HepG2 (cell line): ENCODE measurements around the gene EEF1E1. TPM values are rescaled to one million over a fixed set of nuclear protein-coding genes. Genes with fewer than 3 reads are reported as not detected.

Experiments
- ARID2 ChIP-seq: sonication (generic); formaldehyde crosslinking; IDR thresholded peaks from 2 replicates; pipeline ENCODE4 v1.8.1; 2022; ENCODE audit warnings: mild to moderate bottlenecking, missing genetic modification reagents, borderline replicate concordance
- ARID5B ChIP-seq: IDR thresholded peaks from 2 replicates; pipeline ENCODE4 v1.4.0; 2020; ENCODE audit warnings: mild to moderate bottlenecking, missing genetic modification reagents
- ARNT2 ChIP-seq: sonication (generic); formaldehyde crosslinking; IDR thresholded peaks from 2 replicates; pipeline ENCODE4 v1.8.0; 2022; ENCODE audit warnings: mild to moderate bottlenecking, low read depth, missing genetic modification reagents, moderate library complexity
- ATAD3A ChIP-seq: sonication (generic); formaldehyde crosslinking; IDR thresholded peaks from 2 replicates; pipeline ENCODE4 v1.4.0; 2020; ENCODE audit warnings: missing genetic modification reagents
- ATM ChIP-seq: fragments of 450-650 bp; IDR thresholded peaks from 2 replicates; pipeline ENCODE4 v1.7.1; 2017; ENCODE audit warnings: mild to moderate bottlenecking, borderline replicate concordance
- CENPX ChIP-seq: sonication (generic); formaldehyde crosslinking; IDR thresholded peaks from 2 replicates; pipeline ENCODE4 v1.9.0; 2021; ENCODE audit warnings: mild to moderate bottlenecking, missing genetic modification reagents, moderate library complexity
- FIP1L1 ChIP-seq: fragments of 200-400 bp; formaldehyde crosslinking; IDR thresholded peaks from 2 replicates; pipeline ENCODE4 v1.6.1; 2018; ENCODE audit warnings: low read depth, mild to moderate bottlenecking, low read length, moderate library complexity, borderline replicate concordance; ENCODE audit not compliant: insufficient read depth
- KMT2B ChIP-seq: IDR thresholded peaks from 2 replicates; pipeline ENCODE4 v1.6.1; 2016; ENCODE audit warnings: missing genetic modification reagents, missing compliant biosample characterization
- MTERF4 ChIP-seq: sonication (generic); formaldehyde crosslinking; IDR thresholded peaks from 2 replicates; pipeline ENCODE4 v1.8.0; 2023; ENCODE audit warnings: mild to moderate bottlenecking, missing genetic modification reagents
- MTF1 ChIP-seq: sonication (generic); formaldehyde crosslinking; IDR thresholded peaks from 2 replicates; pipeline ENCODE4 v1.5.0; 2020; ENCODE audit warnings: missing genetic modification reagents
- NPAS2 ChIP-seq: sonication (generic); formaldehyde crosslinking; IDR thresholded peaks from 2 replicates; pipeline ENCODE4 v1.8.0; 2022; ENCODE audit warnings: mild to moderate bottlenecking, missing genetic modification reagents, borderline replicate concordance
- RAD21 ChIP-seq: fragments of 450-650 bp; formaldehyde crosslinking; IDR thresholded peaks from 2 replicates; pipeline ENCODE4 v1.5.0; 2020; ENCODE audit warnings: mild to moderate bottlenecking
- SIN3B ChIP-seq: fragments of 150-350 bp; IDR thresholded peaks from 2 replicates; pipeline ENCODE4 v1.6.1; 2014; ENCODE audit warnings: low read length
- ZFY ChIP-seq: sonication (generic); formaldehyde crosslinking; IDR thresholded peaks from 2 replicates; pipeline ENCODE4 v1.4.0; 2020; ENCODE audit warnings: missing genetic modification reagents
- ZNF263 ChIP-seq: sonication (generic); formaldehyde crosslinking; IDR thresholded peaks from 2 replicates; pipeline ENCODE4 v1.4.0; 2020; ENCODE audit warnings: missing genetic modification reagents
- ZNF75D ChIP-seq: sonication (generic); formaldehyde crosslinking; IDR thresholded peaks from 2 replicates; pipeline ENCODE4 v1.8.1; 2023; ENCODE audit warnings: missing genetic modification reagents, mild to moderate bottlenecking, borderline replicate concordance
- ZSCAN12 ChIP-seq: sonication (generic); formaldehyde crosslinking; IDR thresholded peaks from 2 replicates; pipeline ENCODE4 v1.9.0; 2021; ENCODE audit warnings: mild to moderate bottlenecking, missing genetic modification reagents
- polyA plus RNA-seq, 8 experiments: library from polyadenylated mRNA; depleted of rRNA in 3 of 8; stranded (reverse) in 7 of 8; unstranded in 1 of 8; fragments of >200 nt; fragmentation: Illumina TruSeq in 4 of 8; extraction: Trizol in 4 of 8; gene quantifications; 2 replicates each; pipeline versions ENCODE4 v1.2.1 to v1.2.3, GENCODE V29; 2011 to 2016; ENCODE audit warnings: low read depth in 4 of 8, missing spikeins in 1 of 8, mixed read lengths in 1 of 8; ENCODE audit not compliant: insufficient read depth in 1 of 8
- total RNA-seq, 5 experiments: library from RNA; depleted of rRNA; stranded (reverse); fragments of >200 nt; fragmentation: Illumina TruSeq; extraction: Trizol; gene quantifications; 2 replicates each; pipeline ENCODE4 v1.2.3, GENCODE V29; 2016; ENCODE audit warnings: low read depth in 1 of 5
- TF ChIP-seq, protein P1 (sequence below): sonication (generic); formaldehyde crosslinking; IDR thresholded peaks from 2 replicates; pipeline ENCODE4 v1.5.0; 2020; ENCODE audit warnings: mild to moderate bottlenecking, missing genetic modification reagents
- TF ChIP-seq, protein P2 (sequence below): sonication (generic); formaldehyde crosslinking; IDR thresholded peaks from 2 replicates; pipeline ENCODE4 v1.8.0; 2022; ENCODE audit warnings: mild to moderate bottlenecking, missing genetic modification reagents; ENCODE audit not compliant: insufficient replicate concordance
- TF ChIP-seq, protein P3 (sequence below): sonication (generic); formaldehyde crosslinking; IDR thresholded peaks from 2 replicates; pipeline ENCODE4 v1.4.0; 2020; ENCODE audit warnings: mild to moderate bottlenecking, missing genetic modification reagents

EEF1E1 gene
- total and polyA plus RNA-seq, 2 of the 13 experiments (the other 11 are each of a cell fraction or from before 2014, with no cell fraction given) = 128 to 188 TPM

GRCh38 chr6:8085053-8085511 lies 17.3 kb downstream of the EEF1E1 start (continued):
- TF ChIP-seq ZNF75D (CRISPR knock-in tag) = no peak
- TF ChIP-seq KMT2B (CRISPR knock-in tag) = peak; percentile 67; the same call in 1 of the 2 replicates
- TF ChIP-seq ARNT2 (CRISPR knock-in tag) = no peak
- TF ChIP-seq, protein P1, sequence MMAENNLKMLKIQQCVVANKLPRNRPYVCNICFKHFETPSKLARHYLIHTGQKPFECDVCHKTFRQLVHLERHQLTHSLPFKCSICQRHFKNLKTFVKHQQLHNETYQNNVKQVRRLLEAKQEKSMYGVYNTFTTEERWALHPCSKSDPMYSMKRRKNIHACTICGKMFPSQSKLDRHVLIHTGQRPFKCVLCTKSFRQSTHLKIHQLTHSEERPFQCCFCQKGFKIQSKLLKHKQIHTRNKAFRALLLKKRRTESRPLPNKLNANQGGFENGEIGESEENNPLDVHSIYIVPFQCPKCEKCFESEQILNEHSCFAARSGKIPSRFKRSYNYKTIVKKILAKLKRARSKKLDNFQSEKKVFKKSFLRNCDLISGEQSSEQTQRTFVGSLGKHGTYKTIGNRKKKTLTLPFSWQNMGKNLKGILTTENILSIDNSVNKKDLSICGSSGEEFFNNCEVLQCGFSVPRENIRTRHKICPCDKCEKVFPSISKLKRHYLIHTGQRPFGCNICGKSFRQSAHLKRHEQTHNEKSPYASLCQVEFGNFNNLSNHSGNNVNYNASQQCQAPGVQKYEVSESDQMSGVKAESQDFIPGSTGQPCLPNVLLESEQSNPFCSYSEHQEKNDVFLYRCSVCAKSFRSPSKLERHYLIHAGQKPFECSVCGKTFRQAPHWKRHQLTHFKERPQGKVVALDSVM (CRISPR knock-in tag) = no peak
- no peak for TF ChIP-seq ZNF263
- no peak for TF ChIP-seq ATM
- TF ChIP-seq ARID2 (CRISPR knock-in tag) = no peak
- no peak; the same call in 1 of the 2 replicates for TF ChIP-seq RAD21 (CRISPR knock-in tag)
- TF ChIP-seq FIP1L1 = no peak
- no peak for TF ChIP-seq ATAD3A
- no peak for TF ChIP-seq SIN3B
- no peak for TF ChIP-seq ZFY (CRISPR knock-in tag)
- peak; percentile 99 for TF ChIP-seq ARID5B
- no peak for TF ChIP-seq NPAS2 (CRISPR knock-in tag)
- TF ChIP-seq, protein P2, sequence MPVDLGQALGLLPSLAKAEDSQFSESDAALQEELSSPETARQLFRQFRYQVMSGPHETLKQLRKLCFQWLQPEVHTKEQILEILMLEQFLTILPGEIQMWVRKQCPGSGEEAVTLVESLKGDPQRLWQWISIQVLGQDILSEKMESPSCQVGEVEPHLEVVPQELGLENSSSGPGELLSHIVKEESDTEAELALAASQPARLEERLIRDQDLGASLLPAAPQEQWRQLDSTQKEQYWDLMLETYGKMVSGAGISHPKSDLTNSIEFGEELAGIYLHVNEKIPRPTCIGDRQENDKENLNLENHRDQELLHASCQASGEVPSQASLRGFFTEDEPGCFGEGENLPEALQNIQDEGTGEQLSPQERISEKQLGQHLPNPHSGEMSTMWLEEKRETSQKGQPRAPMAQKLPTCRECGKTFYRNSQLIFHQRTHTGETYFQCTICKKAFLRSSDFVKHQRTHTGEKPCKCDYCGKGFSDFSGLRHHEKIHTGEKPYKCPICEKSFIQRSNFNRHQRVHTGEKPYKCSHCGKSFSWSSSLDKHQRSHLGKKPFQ (CRISPR knock-in tag) = no peak
- TF ChIP-seq MTERF4 (CRISPR knock-in tag) = no peak
- no peak; the same call in 1 of the 2 replicates for TF ChIP-seq ZSCAN12 (CRISPR knock-in tag)
- no peak for TF ChIP-seq MTF1 (CRISPR knock-in tag)
- no peak for TF ChIP-seq CENPX (CRISPR knock-in tag)
- TF ChIP-seq, protein P3, sequence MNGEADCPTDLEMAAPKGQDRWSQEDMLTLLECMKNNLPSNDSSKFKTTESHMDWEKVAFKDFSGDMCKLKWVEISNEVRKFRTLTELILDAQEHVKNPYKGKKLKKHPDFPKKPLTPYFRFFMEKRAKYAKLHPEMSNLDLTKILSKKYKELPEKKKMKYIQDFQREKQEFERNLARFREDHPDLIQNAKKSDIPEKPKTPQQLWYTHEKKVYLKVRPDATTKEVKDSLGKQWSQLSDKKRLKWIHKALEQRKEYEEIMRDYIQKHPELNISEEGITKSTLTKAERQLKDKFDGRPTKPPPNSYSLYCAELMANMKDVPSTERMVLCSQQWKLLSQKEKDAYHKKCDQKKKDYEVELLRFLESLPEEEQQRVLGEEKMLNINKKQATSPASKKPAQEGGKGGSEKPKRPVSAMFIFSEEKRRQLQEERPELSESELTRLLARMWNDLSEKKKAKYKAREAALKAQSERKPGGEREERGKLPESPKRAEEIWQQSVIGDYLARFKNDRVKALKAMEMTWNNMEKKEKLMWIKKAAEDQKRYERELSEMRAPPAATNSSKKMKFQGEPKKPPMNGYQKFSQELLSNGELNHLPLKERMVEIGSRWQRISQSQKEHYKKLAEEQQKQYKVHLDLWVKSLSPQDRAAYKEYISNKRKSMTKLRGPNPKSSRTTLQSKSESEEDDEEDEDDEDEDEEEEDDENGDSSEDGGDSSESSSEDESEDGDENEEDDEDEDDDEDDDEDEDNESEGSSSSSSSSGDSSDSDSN (CRISPR knock-in tag) = peak; percentile 34; the same call in 1 of the 2 replicates
